ENCODE measurements around the gene RALGDS. TPM values are rescaled to one million over a fixed set of nuclear protein-coding genes. Genes with fewer than 3 reads are reported as not detected.

Gene RALGDS
- total RNA-seq, 2 experiments from 2014 or later = 29.5 to 32.5 TPM

- Mint-ChIP-seq H3K4me3 (peak overlapping the region; percentile 93), H3K9me3 (no peaks in the 10 kb centered on the region), H3K27me3 (ENCODE audit: low read depth) (no peaks in the 10 kb centered on the region), H3K36me3 (ENCODE audit: low read depth) (no peaks in the 10 kb centered on the region), H3K4me1 (ENCODE audit: low read depth) (peaks cover 31% of the 10 kb centered on the region), H3K27ac (peak overlapping the region; percentile 72)
- peak; percentile 61 for DNase-seq
- intact Hi-C loops (cut with micrococcal nuclease) = loop anchor here (1.0 to 10.0 kb wide), 3 partner anchors 27 to 916 kb away; partner anchors contain the start of genes BRD3, GFI1B and RALGDS
- CTCF ChIA-PET = interaction anchor here (1.0 to 5.7 kb wide), 13 partner anchors 8 to 127 kb away, joined by 3 to 85 read pairs (median 7); partner anchors contain the start of gene GTF3C5
These were observed 27.4 kb upstream of the RALGDS start for GRCh38 chr9:133148199-133149129.

DNA sequence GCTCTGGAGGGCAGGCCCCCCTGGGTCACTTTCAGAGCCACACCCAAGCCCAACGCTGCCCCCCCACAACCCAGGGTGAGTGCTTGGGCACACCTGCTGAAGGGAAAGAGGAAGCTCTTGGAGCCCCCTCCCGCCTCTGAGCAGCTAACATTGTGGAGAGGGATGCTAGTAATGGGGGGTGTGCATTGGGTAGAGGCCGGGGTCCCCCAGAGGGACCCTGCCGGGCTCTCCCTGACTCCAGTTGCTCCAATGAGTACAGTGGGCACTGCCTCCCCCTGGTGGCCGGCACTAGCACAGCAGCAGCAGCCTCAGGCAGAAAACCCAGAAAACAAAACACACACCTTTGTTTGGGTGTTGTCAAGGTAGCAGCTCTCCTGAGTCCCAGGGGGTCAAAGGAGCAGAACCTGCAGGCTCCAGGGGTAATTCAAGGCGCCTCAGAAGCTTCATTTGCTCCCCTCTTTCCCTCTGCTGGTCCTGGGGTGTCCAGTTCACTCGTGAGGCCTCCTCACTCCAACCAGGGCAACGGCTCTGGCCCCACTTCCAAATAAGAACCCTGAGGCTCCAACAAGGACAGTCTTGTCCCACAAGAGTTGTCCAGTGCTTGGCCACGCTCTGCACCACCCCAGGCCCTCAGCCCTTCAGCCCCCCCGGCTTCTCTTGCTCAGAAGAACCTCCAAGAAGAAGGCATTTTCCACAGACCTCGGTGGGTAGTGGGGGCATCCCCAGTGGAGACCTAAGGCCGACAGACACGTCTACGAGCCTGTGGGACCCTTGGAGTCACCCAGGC is 26.6 kb upstream of the RALGDS start:
- CTCF ChIA-PET = interaction anchor here (0.6 to 5.7 kb wide), 17 partner anchors 8 to 126 kb away, joined by 3 to 85 read pairs (median 7); partner anchors contain the start of gene GTF3C5
- H3K27ac Mint-ChIP-seq = peak overlapping the region; percentile 72
- peaks cover 39% of the 10 kb centered on the region for H3K4me1 Mint-ChIP-seq (ENCODE audit: low read depth)

GRCh38 chr9:133146746-133147411 is 25.8 kb upstream of the RALGDS start:
- Mint-ChIP-seq H3K36me3 (ENCODE audit: low read depth) (no peaks in the 10 kb centered on the region), H3K27me3 (ENCODE audit: low read depth) (no peaks in the 10 kb centered on the region), H3K4me1 (ENCODE audit: low read depth) (peaks cover 47% of the 10 kb centered on the region), H3K27ac (peak overlapping the region; percentile 13), H3K9me3 (no peaks in the 10 kb centered on the region), H3K4me3 (peak overlapping the region; percentile 93)
- DNase-seq = no peak
- CTCF ChIA-PET = interaction anchor here (0.8 to 5.7 kb wide), 16 partner anchors 8 to 125 kb away, joined by 3 to 85 read pairs (median 7); partner anchors contain the start of gene GTF3C5
- intact Hi-C loops (cut with micrococcal nuclease) = loop anchor here (1.0 to 10.0 kb wide), 5 partner anchors 88 to 918 kb away; partner anchors contain the start of genes BRD3 and GFI1B

More for the DNA sequence above, 26.6 kb upstream of the RALGDS start:
- intact Hi-C loops (cut with micrococcal nuclease) = loop anchor here (1.0 to 10.0 kb wide), 5 partner anchors 89 to 917 kb away; partner anchors contain the start of genes BRD3 and GFI1B
- Mint-ChIP-seq H3K27me3 (ENCODE audit: low read depth) (no peaks in the 10 kb centered on the region), H3K36me3 (ENCODE audit: low read depth) (no peaks in the 10 kb centered on the region), H3K9me3 (no peaks in the 10 kb centered on the region), H3K4me3 (peak overlapping the region; percentile 93)
- peak; percentile 89 for DNase-seq

DNA sequence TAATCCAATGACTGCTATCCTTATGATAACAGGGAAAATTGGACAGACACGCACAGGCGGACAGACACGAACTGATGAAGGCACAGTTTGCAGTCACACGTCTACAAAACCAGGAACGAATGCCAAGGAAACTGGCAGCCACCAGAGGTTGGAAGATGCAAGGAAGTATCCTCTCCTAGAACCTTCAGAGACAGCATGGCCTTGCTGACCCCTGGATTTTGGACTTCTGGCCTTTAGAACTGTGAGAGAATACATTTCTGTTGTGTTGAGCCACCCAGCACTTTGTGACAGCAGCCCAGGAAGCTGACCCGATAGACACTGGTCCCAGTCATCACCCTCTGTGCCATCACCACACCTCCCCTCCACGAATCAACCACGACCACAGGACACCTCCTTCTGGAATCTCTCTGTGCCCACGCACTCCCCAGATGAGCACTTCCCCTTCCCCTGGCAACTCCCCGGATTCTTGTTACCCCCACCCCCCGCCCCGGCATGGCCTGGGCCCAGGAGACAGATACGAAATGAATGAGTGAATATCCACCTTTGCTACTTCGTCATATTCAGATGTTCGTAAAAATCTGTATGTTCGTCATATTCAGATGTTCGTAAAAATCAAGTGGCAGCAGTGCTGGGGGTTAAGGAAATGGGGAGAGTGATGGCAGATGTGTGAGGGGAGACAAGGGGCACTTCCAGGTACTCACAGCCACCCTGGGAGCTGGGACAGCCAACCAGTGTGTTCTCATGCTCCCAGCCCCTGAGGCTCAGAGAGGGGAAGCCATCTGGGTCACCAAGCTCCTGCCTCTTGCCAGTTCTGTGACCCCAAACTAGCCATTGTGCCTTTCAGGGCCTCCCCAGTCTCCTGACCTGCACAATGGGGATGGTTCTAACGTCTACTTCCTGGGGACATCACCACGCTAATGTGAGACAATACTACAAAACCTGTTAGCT is 24.1 kb upstream of the RALGDS start:
- no peaks in the 10 kb centered on the region for H3K9me3 Mint-ChIP-seq
- peak overlapping the region; percentile 33 for H3K27ac Mint-ChIP-seq
- H3K36me3 Mint-ChIP-seq (ENCODE audit: low read depth) = no peaks in the 10 kb centered on the region
- H3K27me3 Mint-ChIP-seq (ENCODE audit: low read depth) = no peaks in the 10 kb centered on the region
- peaks cover 59% of the 10 kb centered on the region for H3K4me1 Mint-ChIP-seq (ENCODE audit: low read depth)
- no peak for DNase-seq
- intact Hi-C loops (cut with micrococcal nuclease) = loop anchor here (1.0 to 10.0 kb wide), 6 partner anchors 11 to 920 kb away; partner anchors contain the start of genes BRD3, GFI1B, GTF3C5 and RALGDS
- CTCF ChIA-PET = interaction anchor here (0.6 to 5.7 kb wide), 20 partner anchors 10 to 241 kb away, joined by 3 to 85 read pairs (median 6); partner anchors contain the start of gene RALGDS
- no peak overlapping the region for H3K4me3 Mint-ChIP-seq

DNA sequence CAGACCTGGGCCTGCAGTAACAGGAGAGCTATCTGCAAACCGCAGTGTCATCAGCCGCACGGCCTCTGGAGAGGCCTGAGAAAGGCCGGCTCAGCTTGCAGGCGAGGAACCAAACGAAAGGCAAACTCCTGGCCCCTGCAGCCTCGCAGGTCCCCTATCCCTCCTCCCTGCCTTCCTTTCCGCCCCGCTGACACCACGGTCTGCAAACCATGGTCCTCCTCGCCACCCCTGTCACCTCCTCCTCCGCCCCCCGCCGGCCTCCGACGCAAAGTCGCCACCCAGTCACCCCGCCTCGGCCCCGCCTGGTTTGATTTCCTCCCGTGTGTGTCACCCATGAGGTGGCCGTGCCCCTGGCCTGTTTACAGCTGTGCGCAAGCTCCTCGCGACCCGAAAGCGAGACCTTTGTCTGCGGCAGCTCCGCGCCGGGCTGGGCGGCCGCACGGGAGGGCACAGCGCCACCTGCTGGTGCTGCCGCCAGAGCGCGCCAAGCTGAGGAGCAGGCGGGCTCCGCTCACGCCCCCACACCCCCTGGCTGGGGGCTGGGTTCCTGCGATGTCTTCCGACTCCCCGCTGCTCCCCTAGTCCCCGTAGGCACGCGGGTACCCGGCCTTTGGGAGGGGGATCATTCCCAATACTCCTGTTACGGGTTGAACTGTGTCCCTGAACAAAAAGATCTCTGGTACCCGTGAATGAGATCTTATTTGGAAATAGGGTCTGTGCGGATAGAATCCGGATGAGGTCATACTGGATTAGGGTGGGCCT is 23.3 kb upstream of the RALGDS start:
- Mint-ChIP-seq H3K9me3 (no peaks in the 10 kb centered on the region), H3K27ac (peak overlapping the region; percentile 65), H3K4me1 (ENCODE audit: low read depth) (peaks cover 59% of the 10 kb centered on the region), H3K4me3 (peak overlapping the region; percentile 57), H3K36me3 (ENCODE audit: low read depth) (no peaks in the 10 kb centered on the region), H3K27me3 (ENCODE audit: low read depth) (no peaks in the 10 kb centered on the region)
- intact Hi-C loops (cut with micrococcal nuclease) = loop anchor here (1.0 to 10.0 kb wide), 5 partner anchors 10 to 920 kb away; partner anchors contain the start of genes BRD3, GTF3C5 and RALGDS
- CTCF ChIA-PET = interaction anchor here (0.6 to 5.7 kb wide), 29 partner anchors 10 to 342 kb away, joined by 3 to 85 read pairs (median 5); partner anchors contain the start of genes GTF3C5 and RALGDS
- DNase-seq = peak; percentile 96

DNA sequence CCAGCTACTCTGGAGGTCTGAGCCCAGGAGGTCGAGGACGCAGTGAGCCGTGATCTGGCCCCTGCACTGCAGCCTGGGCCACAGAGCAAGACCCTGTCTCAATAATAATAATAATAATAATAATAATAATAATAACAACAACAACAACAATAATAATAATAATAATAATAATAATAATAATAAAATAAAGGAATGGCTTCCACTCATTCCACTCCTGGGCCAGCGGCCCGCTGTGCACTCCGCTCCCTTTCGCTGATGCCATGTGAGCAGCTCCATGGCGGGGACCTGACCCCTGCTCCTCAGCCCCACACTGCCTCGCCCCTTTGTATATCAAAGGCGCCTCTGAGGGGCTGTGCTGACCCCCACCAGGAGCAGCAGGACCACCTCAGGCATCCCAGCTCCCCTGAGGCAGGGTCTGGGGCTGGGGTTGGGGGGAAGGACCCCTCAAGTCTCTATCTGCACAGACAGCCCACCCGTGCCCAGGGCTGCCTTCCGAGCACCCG is 22.6 kb upstream of the RALGDS start:
- no peaks in the 10 kb centered on the region for H3K9me3 Mint-ChIP-seq
- CTCF ChIA-PET = interaction anchor here (0.6 to 5.7 kb wide), 28 partner anchors 10 to 343 kb away, joined by 3 to 85 read pairs (median 6); partner anchors contain the start of genes GTF3C5 and RALGDS
- H3K4me1 Mint-ChIP-seq (ENCODE audit: low read depth) = peaks cover 62% of the 10 kb centered on the region
- H3K4me3 Mint-ChIP-seq = peak overlapping the region; percentile 57
- H3K27me3 Mint-ChIP-seq (ENCODE audit: low read depth) = no peaks in the 10 kb centered on the region
- no peak for DNase-seq
- peak overlapping the region; percentile 72 for H3K27ac Mint-ChIP-seq
- intact Hi-C loops (cut with micrococcal nuclease) = loop anchor here (1.0 to 10.0 kb wide), 5 partner anchors 9 to 921 kb away; partner anchors contain the start of genes BRD3, GTF3C5 and RALGDS
- no peaks in the 10 kb centered on the region for H3K36me3 Mint-ChIP-seq (ENCODE audit: low read depth)

GRCh38 chr9:133142684-133143622 is 21.9 kb upstream of the RALGDS start:
- Mint-ChIP-seq H3K27ac (peak overlapping the region; percentile 72), H3K27me3 (ENCODE audit: low read depth) (no peaks in the 10 kb centered on the region), H3K36me3 (ENCODE audit: low read depth) (no peaks in the 10 kb centered on the region), H3K4me1 (ENCODE audit: low read depth) (peaks cover 63% of the 10 kb centered on the region), H3K9me3 (no peaks in the 10 kb centered on the region), H3K4me3 (no peak overlapping the region)
- intact Hi-C loops (cut with micrococcal nuclease) = loop anchor here (10.0 kb wide), 1 partner anchor 922 kb away; the partner anchor contains the start of gene BRD3
- CTCF ChIA-PET = interaction anchor here (1.2 to 5.7 kb wide), 10 partner anchors 9 to 344 kb away, joined by 3 to 85 read pairs (median 10); no protein-coding TSS in a partner anchor
- DNase-seq = peak; percentile 53

GRCh38 chr9:133141833-133142595 is 21.0 kb upstream of the RALGDS start:
- intact Hi-C loops (cut with micrococcal nuclease) = loop anchor here (10.0 kb wide), 1 partner anchor 923 kb away; the partner anchor contains the start of gene BRD3
- Mint-ChIP-seq H3K4me3 (no peak overlapping the region), H3K4me1 (ENCODE audit: low read depth) (peaks cover 59% of the 10 kb centered on the region), H3K9me3 (no peaks in the 10 kb centered on the region), H3K36me3 (ENCODE audit: low read depth) (no peaks in the 10 kb centered on the region), H3K27ac (peak overlapping the region; percentile 71), H3K27me3 (ENCODE audit: low read depth) (no peaks in the 10 kb centered on the region)
- peak; percentile 79 for DNase-seq
- CTCF ChIA-PET = interaction anchor here (2.5 to 2.7 kb wide), 2 partner anchors 8 to 119 kb away, joined by 10 to 31 read pairs; no protein-coding TSS in a partner anchor
